Gastroesophageal sphincter (tissue), 4 donors: ENCODE data around the gene SPAG4. TPM values are rescaled to one million over a fixed set of nuclear protein-coding genes. Genes with fewer than 3 reads are reported as not detected.

ENCODE experiments used
- ATAC-seq: fragments of 150-250 bp; one replicate; pipeline ENCODE4 v1.9.1; 2016; ENCODE audit warnings: mild to moderate bottlenecking, moderate library complexity
- H3K27ac ChIP-seq, 4 donors: fragments of 200-600 bp; sonication (generic) in 3 of 4; 1 replicate in 3 of 4; 2 replicates in 1 of 4; pipeline ENCODE4 v1.5.1; 2016 to 2019
- H3K27me3 ChIP-seq: fragments of 200-600 bp; sonication (generic); one replicate; pipeline ENCODE4 v1.5.1; 2019
- H3K36me3 ChIP-seq, 2 donors: fragments of 200-600 bp; sonication (generic); one replicate each; pipeline ENCODE4 v1.5.1; 2019; ENCODE audit warnings: control low read depth in 1 of 2
- H3K4me1 ChIP-seq, 3 donors: fragments of 200-600 bp; sonication (generic); 1 replicate in 2 of 3; 2 replicates in 1 of 3; pipeline ENCODE4 v1.5.1; 2016 to 2019; ENCODE audit warnings: control low read depth in 2 of 3
- H3K4me3 ChIP-seq, 2 donors: fragments of 200-600 bp; sonication (generic); one replicate each; pipeline ENCODE4 v1.5.1; 2019; ENCODE audit warnings: mild to moderate bottlenecking in 1 of 2, moderate library complexity in 1 of 2
- H3K9me3 ChIP-seq, 3 donors: fragments of 200-600 bp; sonication (generic); one replicate each; pipeline ENCODE4 v1.5.1; 2017 to 2019; ENCODE audit warnings: control low read depth in 2 of 3
- EP300 ChIP-seq: sonication (generic); formaldehyde crosslinking; IDR thresholded peaks from one replicate; pipeline ENCODE4 v1.6.1; 2017; ENCODE audit warnings: antibody characterized with exemption, mild to moderate bottlenecking
- POLR2A ChIP-seq, 2 donors: fragments of 450-650 bp; IDR thresholded peaks; one replicate each; pipeline ENCODE4 v1.6.1; 2017; ENCODE audit warnings: antibody characterized with exemption in 2 of 2, mild to moderate bottlenecking in 2 of 2, moderate library complexity in 1 of 2
- POLR2AphosphoS5 ChIP-seq: sonication (generic); formaldehyde crosslinking; IDR thresholded peaks from one replicate; pipeline ENCODE4 v1.6.1; 2017; ENCODE audit warnings: antibody characterized with exemption
- WGBS, 2 donors: methylation state at CpG; one replicate each; pipeline ENCODE4 v1.1.5; 2018; ENCODE audit warnings: low coverage in 1 of 2; 5-methylcytosine and 5-hydroxymethylcytosine counted together
- total RNA-seq, 4 donors: library from RNA; depleted of rRNA; stranded (reverse); fragments of >200 nt; gene quantifications; one replicate each; pipeline ENCODE4 v1.1.0, GENCODE V29; 2016
- TF ChIP-seq, protein P1 (sequence below), 4 experiments: fragments of 200-600 bp in 2 of 4; fragments of 450-650 bp in 2 of 4; sonication (generic) in 1 of 4; IDR thresholded peaks; one replicate each; pipeline ENCODE4 v1.5.1; 2017 to 2019; ENCODE audit warnings: antibody characterized with exemption in 4 of 4, mild to moderate bottlenecking in 2 of 4, moderate library complexity in 2 of 4

The SPAG4 gene
- total RNA-seq, 4 donors from 2014 or later, result 0.85 to 3.5 (median 2.9) TPM

DNA sequence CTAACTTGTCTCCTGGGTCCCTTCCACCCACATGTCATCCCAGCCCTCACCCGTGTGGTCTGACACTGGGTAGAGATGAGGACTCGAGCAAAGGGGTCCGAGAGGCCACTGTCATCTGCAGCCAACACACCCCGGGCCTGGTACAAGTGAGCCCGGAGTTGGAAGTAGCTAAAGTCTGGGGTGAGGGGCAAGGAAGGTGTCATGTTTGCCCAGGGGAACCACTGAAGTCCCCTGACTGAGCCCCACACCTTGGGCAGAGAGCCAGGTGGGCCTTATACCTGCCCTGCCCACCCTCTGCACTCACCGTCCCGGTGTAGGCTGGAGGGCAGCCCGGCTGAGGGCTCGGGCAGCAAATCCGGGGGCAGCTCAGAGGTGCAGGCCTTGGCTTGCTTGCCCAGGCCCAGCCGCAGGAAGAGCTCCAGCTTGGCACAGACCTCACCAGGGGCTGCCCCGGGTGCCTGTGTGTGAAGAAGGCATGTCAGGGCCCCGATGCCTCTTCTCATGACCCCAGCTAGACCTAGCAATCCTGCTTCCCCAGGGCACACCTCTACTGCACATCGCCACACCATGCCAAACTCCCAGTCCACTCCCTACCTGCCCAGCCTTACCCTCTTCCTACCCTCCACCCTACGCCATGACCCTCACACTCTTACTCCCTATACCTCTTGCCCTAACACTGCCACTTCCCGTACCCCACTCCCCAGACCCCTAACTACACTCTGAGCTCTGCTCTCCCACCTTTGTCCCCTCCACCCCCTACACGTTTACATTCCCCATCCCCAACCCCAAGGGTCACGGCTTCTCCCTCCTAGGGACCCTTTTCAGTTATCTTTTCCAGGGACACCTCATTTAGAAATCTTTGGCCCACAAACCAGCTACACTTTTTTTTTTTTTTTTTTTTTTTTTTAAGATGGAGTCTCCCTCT lies 31.7 kb upstream of the SPAG4 start:
- Histone ChIP-seq H3K4me1 (no peaks in the 10 kb centered on the region), H3K36me3 (no peaks in the 10 kb centered on the region), H3K27ac (no peak overlapping the region), H3K9me3 (peaks cover 0 to 14% (median 0%) of the 10 kb centered on the region in 3 donors), H3K4me3 (no peak overlapping the region), H3K27me3 (no peaks in the 10 kb centered on the region)
- 86 to 90% methylated on average over 1 to 7 of the region's 18 CpGs for WGBS, 2 donors
- no peak for ATAC-seq
- TF ChIP-seq POLR2AphosphoS5, result no peak

DNA sequence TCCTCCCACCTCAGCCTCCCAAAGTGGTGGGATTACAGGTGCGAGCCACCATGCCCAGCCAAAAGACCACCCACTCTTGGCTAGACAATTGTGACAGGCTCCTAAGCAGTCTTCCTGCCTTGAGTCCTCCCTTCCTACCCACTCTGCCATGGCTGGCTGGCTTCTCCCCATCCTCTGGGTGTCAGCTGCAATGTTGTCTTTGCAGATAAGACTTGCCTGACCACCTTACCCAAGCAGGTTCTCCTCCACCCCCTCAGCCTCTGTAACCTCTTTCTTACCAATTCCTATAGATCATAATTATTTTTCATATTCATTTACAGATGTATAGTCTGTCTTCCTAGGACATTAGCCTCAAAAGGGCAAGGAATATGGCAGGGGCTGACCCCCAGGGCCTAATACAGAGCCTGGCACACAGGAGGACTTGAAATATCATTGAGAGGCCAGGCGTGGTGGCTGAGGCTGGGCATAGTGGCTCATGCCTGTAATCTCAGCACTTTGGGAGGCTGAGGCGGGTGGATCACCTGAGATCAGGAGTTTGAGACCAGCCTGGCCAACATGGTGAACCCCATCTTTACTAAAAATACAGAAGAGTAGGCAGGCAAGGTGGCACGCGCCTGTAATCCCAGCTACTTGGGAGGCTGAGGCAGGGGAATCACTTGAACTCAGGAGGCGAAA lies 28.7 kb upstream of the SPAG4 start:
- TF ChIP-seq, protein P1, sequence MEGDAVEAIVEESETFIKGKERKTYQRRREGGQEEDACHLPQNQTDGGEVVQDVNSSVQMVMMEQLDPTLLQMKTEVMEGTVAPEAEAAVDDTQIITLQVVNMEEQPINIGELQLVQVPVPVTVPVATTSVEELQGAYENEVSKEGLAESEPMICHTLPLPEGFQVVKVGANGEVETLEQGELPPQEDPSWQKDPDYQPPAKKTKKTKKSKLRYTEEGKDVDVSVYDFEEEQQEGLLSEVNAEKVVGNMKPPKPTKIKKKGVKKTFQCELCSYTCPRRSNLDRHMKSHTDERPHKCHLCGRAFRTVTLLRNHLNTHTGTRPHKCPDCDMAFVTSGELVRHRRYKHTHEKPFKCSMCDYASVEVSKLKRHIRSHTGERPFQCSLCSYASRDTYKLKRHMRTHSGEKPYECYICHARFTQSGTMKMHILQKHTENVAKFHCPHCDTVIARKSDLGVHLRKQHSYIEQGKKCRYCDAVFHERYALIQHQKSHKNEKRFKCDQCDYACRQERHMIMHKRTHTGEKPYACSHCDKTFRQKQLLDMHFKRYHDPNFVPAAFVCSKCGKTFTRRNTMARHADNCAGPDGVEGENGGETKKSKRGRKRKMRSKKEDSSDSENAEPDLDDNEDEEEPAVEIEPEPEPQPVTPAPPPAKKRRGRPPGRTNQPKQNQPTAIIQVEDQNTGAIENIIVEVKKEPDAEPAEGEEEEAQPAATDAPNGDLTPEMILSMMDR (IDR thresholded peaks at IDR 0.05), result no peak
- no peak for TF ChIP-seq EP300
- no peak for TF ChIP-seq POLR2A (IDR thresholded peaks at IDR 0.05)
- TF ChIP-seq POLR2AphosphoS5, result no peak
- H3K27me3 ChIP-seq, result no peaks in the 10 kb centered on the region
- H3K36me3 ChIP-seq, result no peaks in the 10 kb centered on the region
- no peaks in the 10 kb centered on the region for H3K4me1 ChIP-seq
- no peak overlapping the region for H3K4me3 ChIP-seq
- no peak overlapping the region for H3K27ac ChIP-seq
- 80 to 100% methylated on average over 1 to 2 of the region's 6 CpGs for WGBS, 2 donors
- ATAC-seq, result no peak
- H3K9me3 ChIP-seq, result peaks cover 0 to 7% (median 0%) of the 10 kb centered on the region in 3 donors

DNA sequence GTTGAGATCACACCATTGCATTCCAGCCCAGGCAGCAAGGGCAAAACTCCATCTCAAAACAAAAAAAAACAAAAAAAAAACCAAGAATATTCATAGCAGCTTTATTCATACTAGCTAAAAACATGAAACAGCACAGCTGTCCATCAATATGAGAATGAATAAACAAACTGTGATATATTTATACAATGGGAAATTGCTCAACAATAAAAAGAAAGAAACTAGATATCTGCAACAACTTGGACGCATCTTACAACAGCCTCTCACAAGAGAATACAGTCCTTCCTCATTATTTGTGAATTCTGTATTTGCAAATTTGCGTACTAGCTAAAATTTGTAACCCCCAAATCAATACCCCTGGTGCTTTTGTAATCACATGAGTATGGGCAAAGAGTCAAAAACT lies 28.2 kb upstream of the SPAG4 start:
- Histone ChIP-seq H3K27me3 (no peaks in the 10 kb centered on the region), H3K4me3 (no peak overlapping the region), H3K27ac (no peak overlapping the region), H3K9me3 (peaks cover 0 to 2% (median 0%) of the 10 kb centered on the region in 3 donors), H3K4me1 (no peaks in the 10 kb centered on the region), H3K36me3 (no peaks in the 10 kb centered on the region)
- WGBS, 2 donors, result 71 to 84% methylated on average over 2 of the region's 2 CpGs
- no peak for TF ChIP-seq EP300
- no peak for TF ChIP-seq POLR2AphosphoS5
- no peak for TF ChIP-seq POLR2A (IDR thresholded peaks at IDR 0.05)
- TF ChIP-seq, protein P1 (IDR thresholded peaks at IDR 0.05), result no peak
- ATAC-seq, result no peak

DNA sequence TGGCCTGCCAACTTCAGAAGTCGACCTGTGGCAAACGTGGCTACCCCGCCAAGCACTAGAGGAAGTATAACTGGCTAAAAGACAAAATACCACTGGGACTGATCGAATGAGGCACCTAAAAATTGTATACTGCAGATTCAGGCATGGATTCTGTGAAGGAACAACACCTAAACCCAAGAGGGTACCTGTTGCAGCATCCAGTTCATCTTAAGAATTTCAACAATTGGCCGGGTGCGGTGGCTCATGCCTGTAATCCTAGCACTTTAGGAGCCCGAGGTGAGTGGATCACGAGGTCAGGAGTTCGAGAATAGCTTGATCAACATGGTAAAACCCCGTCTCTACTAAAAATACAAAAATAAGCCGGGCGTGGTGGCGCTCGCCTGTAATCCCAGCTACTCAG lies 27.2 kb upstream of the SPAG4 start:
- TF ChIP-seq POLR2AphosphoS5, result no peak
- TF ChIP-seq POLR2A (IDR thresholded peaks at IDR 0.05), result no peak
- TF ChIP-seq EP300, result no peak
- TF ChIP-seq, protein P1 (IDR thresholded peaks at IDR 0.05), result no peak
- 87 to 90% methylated on average over 5 to 7 of the region's 14 CpGs for WGBS, 2 donors
- H3K4me3 ChIP-seq, result no peak overlapping the region

DNA sequence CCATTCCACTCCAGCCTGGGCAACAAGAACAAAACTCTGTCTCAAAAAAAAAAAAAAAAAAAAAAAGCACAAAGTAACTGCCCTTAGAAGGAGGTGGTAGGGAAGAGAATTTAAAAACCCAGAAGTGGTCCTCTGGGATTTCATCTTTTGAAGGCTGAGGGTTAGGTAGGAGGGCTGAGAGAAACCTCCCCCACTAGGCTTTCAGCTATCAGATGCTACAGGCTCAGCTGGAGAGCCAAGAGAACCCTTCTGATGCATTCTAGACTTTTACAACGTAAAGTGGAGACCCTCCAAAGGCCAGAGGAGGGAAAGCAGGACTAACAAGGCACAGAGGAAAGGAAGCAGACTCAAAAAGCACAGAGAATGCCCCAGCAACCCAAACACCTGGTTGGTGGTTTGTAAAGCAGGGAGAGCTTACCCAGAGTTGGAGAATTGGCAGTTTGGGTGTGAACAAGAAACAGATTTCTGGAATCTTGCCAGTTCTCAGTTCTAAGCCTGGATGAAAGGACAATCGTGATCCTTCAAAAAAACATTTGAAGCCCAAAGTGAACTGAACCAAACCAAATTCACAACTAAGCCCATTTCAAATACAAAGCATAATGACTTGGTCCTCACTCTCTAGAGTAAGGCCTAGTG lies 23.2 kb upstream of the SPAG4 start:
- Histone ChIP-seq H3K27ac (no peak overlapping the region), H3K36me3 (no peaks in the 10 kb centered on the region), H3K27me3 (no peaks in the 10 kb centered on the region), H3K4me1 (no peaks in the 10 kb centered on the region), H3K4me3 (no peak overlapping the region), H3K9me3 (no peaks in the 10 kb centered on the region)
- no peak for ATAC-seq
- no peak for TF ChIP-seq POLR2AphosphoS5
- TF ChIP-seq POLR2A (IDR thresholded peaks at IDR 0.05), result no peak
- 23 to 57% methylated on average over 1 to 2 of the region's 2 CpGs for WGBS, 2 donors

More for the DNA sequence above, 27.2 kb upstream of the SPAG4 start:
- Histone ChIP-seq H3K36me3 (no peaks in the 10 kb centered on the region), H3K27ac (no peak overlapping the region), H3K4me1 (no peaks in the 10 kb centered on the region), H3K27me3 (no peaks in the 10 kb centered on the region), H3K9me3 (no peaks in the 10 kb centered on the region)
- no peak for ATAC-seq
